Activated T-helper 1 cell treated with Interleukin-2 at 50 U/mL for 16 hours (primary cell): ENCODE results near the gene SLC27A5.
A peak's percentile ranks its signal among the peaks of the same experiment; 100 is the strongest.
"Not testable (repeated sequence)": the region's sequence is repeated elsewhere in the genome, so short reads cannot be mapped to it uniquely, and the experiment has no call there.

Experiments used
- DNase-seq: peaks from one replicate; pipeline ENCODE4 v3.0.0-alpha.2; 2020; ENCODE audit warnings: low read depth

SLC27A5 gene

DNA sequence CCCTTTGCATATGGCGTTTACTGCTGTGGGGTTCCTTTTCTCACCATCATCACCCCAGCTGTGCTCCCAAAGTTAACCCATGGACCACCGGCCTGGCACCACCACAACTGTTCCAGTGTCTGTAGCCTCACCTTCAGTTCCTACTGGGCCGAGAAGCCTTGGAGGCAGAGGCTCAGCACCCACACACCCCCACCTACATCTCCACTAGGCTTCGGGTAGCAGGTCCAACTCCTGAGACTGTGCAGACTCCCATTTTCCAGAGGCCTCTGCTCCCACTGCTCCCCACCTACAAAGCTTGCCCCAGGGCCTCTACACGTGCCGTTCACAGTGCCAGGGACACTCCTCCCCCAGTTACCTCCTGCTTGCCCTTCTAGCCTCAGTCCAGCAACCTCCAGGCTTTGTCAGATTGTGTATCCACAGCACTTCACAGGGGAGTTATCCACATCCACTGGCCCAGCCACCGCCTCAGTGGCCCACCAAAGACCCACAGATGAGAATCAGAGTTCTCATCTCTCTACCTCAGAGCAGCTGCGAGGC lies 14.1 kb downstream of the SLC27A5 start:
- DNase-seq: no peak

DNA sequence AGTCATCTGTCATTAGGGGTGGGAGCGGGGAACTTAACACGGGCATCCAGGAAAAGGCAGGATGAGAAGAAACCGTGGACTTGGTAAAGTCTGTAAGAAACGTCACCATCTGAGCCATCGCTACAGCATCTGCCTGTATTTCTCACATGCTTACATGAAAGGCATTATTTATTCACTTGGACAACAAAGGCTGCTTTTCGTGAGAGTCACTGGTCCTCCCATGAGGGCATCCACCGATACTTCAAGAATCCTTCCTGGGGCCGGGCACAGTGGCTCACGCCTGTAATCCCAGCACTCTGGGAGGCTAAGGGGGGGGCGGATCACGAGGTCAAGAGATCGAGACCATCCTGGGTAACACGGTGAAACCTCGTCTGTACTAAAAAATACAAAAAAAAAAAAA lies 19.5 kb downstream of the SLC27A5 start:
- no peak for DNase-seq

DNA sequence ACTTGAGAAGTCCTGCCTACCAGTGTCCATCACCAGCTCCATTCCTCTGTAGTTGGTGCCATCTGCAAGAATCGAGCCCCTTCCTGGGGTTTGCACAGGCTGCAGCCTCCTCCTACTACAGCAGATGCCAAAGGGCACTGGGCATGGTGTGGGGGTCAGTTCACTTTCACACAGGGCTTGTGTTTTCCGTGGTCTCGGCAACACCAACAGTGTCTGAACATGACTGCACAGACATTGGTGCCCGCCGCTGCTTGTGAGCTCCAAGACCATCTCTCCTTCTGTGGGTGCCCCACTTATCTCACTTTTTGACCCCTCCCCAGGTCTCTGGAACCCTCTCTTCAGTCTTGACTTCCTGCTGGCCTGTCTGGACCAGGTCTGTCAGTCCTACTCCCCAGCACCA lies 20.4 kb downstream of the SLC27A5 start:
- DNase-seq: no peak

DNA sequence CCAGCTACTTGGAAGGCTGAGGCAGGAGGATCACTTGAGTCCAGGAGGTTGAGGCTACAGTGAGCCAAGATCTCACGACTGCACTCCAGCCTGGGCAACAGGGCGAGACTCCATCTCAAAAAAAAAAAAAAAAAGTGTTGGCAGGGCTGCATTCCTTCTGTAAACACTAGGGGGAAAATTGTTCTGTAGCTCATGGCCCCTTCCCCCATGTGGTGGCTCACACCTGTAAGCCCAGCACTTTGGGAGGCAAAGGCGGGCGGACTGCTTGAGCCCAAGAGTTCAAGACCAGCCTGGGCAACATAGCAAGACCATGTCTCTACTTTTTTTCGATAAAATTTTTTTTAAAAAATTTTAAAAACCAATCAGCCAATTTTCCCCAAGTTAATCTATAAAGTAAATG lies 27.4 kb downstream of the SLC27A5 start:
- not testable (repeated sequence) for DNase-seq

DNA sequence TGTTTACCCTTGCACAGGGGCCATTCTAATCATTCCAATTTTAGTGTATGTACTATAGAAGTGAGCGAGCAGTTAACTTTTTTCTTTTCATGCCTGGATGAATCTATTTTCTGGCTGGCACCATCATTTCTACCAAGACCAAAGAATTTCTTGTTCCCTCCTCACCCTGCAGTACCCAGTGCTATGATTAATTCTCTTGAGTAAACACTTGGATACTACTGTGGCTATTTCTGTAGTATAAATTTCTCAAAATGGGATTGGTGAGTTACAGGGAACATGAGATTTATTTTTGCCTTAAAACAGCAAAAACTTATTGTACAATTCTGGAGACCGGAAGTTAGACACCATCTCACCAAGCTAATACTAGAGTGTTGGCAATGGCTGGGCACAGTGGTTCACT lies 28.0 kb downstream of the SLC27A5 start:
- no peak for DNase-seq

DNA sequence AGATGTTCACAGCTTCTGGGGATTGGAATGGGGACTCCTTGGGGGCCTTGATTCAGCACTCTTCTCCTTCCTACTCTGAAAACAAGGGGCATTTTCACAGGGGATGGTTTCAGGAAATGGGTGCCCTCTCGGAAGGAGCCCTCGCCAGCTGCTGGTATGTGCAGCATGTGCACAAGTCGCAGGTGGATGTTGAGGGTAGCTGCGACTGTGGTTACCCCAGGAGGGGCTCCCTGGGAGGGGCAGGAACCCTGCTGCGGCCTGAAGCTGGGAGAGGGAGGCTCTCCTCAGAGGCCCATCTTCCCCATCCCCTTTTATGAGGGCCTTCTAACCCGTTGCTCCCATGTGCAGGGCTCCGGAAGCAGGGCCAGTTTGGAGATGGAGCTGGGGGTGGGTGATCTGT lies 29.4 kb downstream of the SLC27A5 start:
- DNase-seq: no peak

DNA sequence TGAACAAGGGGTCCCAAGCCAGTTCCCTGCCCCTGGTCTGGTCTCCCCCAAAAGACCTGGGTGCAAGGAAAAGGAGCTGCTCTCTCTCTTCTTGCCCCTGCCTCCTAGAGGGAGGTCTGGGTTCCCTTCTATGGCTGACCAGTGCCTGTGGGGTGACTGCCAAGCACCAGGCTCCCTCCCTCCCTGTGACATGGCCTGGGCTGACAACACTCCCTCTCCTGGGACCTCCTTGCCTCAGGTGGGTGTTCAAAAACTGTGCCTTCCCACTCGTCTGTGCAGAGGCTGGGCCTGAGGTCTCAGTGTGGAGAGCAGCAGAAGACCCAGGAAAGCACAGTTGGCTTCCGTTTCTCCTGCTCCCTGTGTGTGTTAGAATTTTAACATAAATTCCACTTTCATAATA lies 31.0 kb downstream of the SLC27A5 start:
- DNase-seq: no peak

DNA sequence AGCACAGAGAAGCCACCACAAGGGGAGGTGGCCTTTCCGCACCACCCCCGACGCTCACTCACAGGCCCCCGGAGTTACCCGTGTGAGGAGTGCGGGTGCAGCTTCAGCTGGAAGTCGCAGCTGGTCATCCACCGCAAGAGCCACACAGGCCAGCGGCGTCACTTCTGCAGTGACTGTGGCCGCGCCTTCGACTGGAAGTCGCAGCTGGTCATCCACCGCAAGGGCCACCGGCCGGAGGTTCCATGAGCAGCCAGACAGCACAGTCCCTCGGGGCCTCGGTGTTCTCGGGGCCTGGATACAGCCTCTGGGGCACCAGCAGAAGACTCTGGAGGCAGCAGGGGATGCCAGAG lies 31.3 kb downstream of the SLC27A5 start:
- DNase-seq: no peak

DNA sequence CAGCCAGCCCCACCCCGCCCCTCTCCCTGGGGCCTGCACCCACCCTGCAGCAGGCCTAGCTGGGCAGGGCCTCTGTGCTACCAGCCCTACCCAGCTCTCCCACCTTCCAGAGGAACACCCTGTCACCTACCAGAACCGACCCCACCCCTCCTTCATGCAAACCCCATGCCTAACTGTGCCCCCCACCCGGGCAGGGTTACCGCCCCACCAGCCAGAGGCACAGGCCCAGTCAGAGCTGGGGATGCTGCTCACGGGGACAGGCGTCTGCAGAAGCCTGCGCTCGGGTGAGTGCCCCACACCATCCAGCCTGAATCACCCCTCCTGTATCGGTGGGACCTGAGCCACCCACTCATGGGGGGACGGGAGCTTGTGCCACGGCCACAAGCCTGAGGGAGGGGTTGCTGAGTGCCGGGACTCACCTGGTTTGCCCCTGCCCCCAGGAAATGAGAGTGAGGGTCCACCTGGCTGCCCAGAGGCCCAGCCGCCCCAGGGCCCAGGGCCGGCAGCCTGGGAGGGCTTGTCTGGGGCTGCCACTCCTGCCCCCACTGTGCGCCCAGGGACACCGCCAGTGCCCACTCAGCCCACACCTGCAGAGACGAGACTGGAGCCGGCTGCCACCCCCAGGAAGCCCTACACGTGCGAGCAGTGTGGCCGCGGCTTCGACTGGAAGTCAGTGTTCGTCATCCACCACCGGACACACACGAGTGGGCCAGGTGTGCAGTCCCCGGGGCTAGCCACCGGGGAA lies 31.9 kb downstream of the SLC27A5 start:
- no peak for DNase-seq

DNA sequence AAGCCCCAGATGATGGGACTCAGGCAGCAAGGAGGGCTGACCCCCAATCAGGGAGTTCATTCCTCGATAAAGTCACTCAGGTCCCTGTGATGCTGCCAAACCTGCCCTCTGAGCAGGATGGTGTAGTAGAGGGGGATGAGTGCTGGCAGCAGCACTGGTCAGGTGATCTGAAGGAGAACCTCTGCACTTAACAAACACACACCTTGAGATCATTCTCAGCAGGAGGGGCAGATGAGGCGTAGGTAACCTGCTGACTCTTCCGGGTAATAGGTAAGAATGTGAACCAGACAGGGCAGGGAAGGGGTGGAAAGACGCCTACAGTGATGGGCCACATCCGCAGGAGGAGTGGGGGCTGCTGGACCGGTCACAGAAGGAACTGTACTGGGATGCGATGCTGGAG lies 32.5 kb downstream of the SLC27A5 start:
- DNase-seq: no peak

DNA sequence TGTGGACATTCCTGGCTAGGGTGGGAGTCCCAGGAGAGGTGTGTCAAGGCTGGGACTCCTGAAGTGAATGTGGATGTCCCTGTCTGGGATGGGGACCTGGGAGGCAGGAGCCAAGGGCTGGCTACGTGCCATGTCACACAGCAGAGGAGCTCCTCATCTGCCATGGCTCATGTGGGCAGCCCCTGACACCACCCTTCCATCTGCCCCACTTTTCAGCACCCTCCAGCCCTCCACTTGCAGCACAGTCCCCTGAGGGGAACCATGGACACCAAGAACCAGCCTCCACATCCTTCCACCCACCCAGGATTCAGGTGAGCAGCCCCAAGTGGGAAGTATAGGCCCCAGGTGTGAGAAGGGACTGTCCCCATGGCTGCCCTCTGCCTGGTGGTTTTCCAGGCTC lies 33.9 kb downstream of the SLC27A5 start:
- no peak for DNase-seq

DNA sequence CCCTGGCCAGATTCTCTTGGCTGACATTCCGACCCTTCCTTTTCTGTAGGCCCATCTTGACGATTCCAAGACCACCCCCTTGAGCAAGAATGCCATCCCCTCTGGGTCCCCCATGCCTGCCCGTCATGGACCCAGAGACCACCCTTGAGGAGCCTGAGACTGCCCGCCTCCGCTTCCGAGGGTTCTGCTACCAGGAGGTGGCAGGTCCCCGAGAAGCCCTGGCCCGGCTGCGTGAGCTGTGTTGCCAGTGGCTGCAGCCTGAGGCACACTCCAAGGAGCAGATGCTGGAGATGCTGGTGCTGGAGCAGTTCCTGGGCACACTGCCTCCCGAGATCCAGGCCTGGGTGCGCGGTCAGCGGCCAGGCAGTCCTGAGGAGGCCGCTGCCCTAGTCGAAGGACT lies 34.7 kb downstream of the SLC27A5 start:
- DNase-seq: no peak

DNA sequence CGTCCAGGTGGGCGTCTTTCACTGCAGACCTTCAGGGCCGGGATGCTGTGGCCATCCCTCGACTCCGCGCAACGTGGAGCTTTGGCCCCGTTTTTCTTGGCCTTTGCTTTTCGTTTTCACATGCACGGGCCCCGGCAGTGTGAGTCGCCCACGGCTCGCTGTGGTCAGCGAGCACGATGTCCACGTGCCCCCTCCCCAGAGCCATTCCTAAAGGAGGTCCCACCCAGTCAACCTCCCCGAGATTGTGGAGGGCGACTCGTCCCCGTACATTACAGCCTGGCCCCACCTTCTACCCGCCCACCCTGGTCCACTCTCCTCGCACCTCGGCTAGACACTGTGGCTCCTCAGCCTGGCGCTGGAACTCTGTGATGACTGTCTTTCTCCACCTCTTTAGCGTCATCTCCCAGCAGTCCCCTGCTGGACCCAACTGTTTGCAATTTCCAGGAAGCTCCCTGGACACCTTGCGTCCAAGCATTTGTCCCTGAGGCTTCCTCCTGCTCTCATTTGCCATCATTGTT lies 35.2 kb downstream of the SLC27A5 start:
- DNase-seq: no peak

DNA sequence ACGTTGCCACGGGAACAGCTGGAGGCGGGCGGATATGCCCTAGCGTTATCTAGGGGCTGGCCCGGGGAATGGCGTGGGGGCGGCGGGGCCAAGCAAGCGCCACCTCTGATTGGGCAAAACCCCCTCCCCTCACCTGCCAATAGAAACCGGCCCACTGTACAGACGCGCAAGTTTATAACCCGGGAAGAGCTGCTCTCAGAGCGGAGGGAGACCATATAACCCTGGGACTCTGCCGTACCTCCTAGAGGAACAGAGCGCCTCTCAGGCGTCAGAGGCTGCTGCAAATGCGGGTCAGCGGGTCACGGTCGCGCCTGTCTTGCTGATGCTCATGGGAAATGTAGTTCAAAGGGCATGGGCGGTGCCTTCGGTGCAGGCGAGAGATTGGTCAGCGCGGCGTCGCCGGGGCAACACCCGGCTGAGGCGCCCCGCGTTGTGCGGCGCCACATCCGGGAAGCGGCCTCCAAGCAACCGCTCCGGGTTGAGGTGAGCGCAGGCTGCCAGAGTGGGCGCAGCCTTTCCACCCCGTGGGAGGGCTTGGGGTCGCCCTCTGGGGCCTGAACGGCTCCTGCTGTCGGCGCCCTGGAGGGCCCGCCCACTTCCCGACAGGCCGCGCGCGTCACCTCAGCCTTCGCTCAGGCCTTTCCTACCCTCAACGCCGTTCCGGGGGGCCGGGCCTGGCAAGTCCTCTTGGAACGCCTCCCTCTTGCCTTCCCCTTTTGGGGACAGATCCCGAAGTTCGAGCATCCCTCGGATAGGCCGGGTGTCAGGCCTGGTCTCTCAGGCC lies 35.9 kb downstream of the SLC27A5 start, which contains the start of gene ZNF446:
Gene ZNF446 (plus strand): TSS at position 639 of the 784 bp plus-strand sequence. CDS start 867 bp downstream, outside the sequence.
- peak; percentile 92 for DNase-seq

DNA sequence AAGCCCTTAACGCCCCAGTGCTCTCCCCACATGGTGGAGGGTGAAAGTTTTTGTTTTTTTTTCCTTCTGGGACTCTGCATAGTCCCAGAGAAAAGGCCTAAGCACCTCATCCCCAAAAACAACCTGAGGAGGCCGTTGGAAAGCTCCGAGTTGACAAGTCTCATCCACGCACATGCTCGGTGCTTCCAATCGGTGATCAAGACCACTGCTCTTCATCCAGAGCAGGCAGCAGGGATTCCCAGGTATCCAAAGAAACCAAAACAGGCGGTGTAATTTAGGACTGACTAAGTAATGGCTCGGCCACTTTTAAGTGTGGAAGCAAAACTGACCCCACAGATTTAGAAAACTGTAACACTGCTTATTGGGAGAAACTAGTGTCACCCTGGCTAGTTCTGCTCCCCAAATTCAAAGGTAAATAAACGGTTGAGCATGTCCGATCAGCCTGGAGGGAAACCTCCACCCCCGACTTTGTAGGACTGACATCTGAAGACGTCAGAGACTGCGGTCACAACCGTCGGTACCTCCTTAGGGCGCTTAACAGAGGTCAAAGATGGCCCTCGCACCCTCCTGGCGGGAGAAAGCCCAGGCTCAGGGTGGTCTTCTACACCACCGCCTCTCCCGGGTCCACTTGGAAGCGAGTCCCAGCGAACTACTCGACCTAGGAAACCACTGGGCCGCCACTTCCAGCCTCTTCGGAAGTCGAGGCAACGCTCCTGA lies 36.6 kb downstream of the SLC27A5 start:
- no peak for DNase-seq

DNA sequence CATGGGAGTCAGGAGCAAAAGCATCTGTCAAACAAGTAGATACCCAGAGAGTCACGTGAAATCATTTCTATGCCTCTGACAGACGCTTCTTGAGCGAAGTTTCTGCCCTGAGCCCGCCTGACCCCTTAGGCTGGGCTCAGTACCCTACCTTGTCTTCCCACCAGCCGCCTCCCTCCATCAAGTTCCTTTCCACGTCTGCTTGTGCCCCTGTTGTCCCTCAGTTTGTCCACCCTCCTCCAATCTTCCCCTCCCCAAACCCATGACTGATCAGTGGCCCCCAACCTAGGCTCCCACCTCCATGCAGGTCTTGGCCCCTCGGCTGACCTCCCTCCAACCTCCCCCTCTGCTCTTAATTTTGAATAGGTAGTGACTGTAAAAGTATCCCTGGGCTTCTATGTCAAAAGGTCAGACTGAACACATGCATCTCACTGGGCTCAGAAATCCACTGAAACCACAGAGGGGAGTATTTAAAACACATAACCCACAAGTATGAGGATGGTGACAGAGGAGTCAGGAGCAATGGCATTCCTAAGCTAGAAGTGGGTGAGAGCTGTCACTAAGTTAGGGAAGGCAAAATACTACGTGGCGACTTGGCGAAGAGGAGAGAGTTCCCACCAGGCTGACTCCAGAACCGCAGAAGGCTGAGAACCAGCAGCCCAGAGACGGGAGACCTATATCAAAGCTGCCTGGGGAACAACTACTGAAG lies 37.3 kb downstream of the SLC27A5 start:
- DNase-seq: no peak

DNA sequence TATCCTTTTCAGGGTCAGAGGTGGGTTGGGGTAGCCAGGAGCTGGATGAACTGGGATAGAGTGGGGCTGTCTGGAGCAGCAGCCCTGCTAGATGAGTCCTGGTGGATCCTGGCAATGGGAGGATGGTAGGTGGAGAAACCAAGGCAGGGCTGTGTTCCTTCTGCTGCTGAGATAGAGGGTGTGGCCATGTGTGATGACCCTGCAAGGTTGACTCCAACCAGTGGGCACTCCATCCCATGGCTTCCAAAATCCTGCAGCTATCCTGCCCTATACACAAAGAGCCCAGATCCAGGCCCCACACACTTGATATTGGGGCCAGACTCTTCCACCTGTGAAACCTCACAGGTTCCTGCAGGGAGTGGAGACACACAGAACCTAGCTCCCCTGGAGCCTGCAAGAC lies 38.0 kb downstream of the SLC27A5 start:
- no peak for DNase-seq

DNA sequence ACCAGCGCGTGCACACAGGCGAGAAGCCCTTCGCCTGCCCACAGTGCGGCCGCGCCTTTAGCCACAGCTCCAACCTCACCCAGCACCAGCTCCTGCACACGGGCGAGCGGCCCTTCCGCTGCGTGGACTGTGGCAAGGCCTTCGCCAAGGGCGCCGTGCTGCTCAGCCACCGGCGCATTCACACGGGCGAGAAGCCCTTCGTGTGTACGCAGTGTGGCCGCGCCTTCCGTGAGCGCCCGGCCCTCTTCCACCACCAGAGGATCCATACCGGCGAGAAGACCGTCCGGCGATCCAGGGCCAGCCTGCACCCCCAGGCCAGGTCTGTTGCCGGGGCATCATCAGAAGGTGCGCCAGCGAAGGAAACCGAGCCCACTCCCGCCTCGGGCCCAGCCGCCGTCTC lies 40.1 kb downstream of the SLC27A5 start:
- no peak for DNase-seq

DNA sequence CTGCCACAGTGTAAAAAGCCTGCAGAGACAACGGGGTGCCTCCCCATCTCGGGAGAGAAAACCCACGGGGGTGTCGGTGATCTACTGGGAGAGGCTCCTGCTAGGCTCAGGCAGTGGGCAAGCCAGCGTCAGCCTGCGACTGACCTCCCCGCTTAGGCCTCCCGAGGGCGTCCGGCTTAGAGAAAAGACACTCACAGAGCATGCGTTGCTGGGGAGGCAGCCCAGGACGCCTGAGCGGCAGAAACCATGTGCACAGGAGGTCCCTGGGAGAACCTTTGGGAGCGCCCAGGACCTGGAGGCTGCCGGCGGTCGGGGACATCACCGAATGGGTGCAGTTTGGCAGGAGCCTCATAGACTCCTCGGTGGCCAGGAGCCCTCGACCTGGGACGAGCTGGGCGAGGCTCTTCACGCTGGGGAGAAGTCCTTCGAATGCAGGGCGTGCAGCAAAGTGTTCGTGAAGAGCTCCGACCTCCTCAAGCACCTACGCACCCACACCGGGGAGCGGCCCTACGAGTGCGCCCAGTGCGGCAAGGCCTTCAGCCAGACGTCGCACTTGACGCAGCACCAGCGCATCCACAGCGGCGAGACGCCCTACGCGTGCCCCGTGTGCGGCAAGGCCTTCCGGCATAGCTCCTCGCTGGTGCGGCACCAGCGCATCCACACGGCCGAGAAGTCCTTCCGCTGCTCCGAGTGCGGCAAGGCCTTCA lies 40.8 kb downstream of the SLC27A5 start:
- DNase-seq: not testable (repeated sequence)

DNA sequence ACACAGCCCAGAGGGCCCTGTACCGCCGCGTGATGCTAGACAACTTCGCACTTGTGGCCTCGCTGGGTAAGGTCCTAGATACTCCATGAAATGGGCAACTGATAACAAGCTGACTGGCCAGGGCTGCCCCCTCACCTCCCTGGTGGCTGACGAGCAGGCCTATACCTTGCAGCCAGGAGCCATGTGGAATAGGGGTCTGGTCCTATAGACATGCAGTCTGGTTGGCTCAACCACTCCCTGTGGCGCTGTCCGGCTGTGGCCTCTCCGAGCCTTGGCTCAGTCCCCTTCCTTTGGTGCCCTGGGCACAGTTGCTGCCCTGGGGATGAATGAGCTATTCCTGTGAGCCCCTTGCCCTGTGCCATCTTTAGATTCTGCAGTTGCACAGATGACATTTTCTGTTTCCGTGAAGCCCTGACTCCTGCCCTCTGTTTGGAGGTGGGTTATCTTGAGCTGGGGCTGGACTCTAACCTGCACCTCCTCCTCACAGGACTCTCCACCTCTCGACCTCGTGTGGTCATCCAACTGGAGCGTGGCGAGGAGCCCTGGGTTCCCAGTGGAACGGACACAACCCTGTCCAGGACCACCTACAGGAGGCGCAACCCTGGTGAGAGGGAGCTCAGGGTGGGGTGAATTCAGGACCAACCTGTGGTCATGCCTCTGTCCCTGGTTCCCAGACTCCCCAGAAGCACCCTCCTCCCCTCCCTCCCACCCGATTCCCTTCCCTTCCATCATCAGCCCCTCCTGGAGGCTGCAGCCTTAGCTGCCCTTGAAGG lies 42.4 kb downstream of the SLC27A5 start:
- no peak for DNase-seq
